Mucosa of descending colon (tissue), 3 donors: ENCODE results near the gene SNX25. TPM values are rescaled to one million over a fixed set of nuclear protein-coding genes. Genes with fewer than 3 reads are reported as not detected.
"Not testable (repeated sequence)": the region's sequence is repeated elsewhere in the genome, so short reads cannot be mapped to it uniquely, and the experiment has no call there.

Experiments used
- ATAC-seq: fragments of 200-7000 bp; cut with Tn5 transposase; one replicate; pipeline ENCODE4 v1.9.1; 2020; ENCODE audit warnings: mild to moderate bottlenecking, moderate library complexity
- DNase-seq, 3 donors: peaks; one replicate each; pipeline ENCODE4 v3.0.0-alpha.2; 2020
- H3K36me3 ChIP-seq: fragments of 200-600 bp; one replicate; pipeline ENCODE4 v1.8.0; 2021; ENCODE audit warnings: low read depth, mild to moderate bottlenecking
- H3K4me1 ChIP-seq: fragments of 200-600 bp; one replicate; pipeline ENCODE4 v1.8.0; 2021; ENCODE audit warnings: low read depth, mild to moderate bottlenecking
- H3K4me3 ChIP-seq: fragments of 200-600 bp; one replicate; pipeline ENCODE4 v1.8.0; 2021; ENCODE audit warnings: mild to moderate bottlenecking
- H3K9me3 ChIP-seq: fragments of 200-600 bp; one replicate; pipeline ENCODE4 v1.8.0; 2021; ENCODE audit warnings: mild to moderate bottlenecking
- CTCF ChIP-seq: fragments of 200-600 bp; IDR thresholded peaks from one replicate; pipeline ENCODE4 v1.8.0; 2022; ENCODE audit warnings: antibody characterized with exemption, mild to moderate bottlenecking
- intact Hi-C, 2 donors: fragments of 100-400 bp; cut with DNase I in 1 of 2; cut with micrococcal nuclease in 1 of 2; formaldehyde crosslinking; loops; one replicate each; pipeline versions ENCODE4 v1.11.0 to v1.11.1; 2022; cut with DNase I, micrococcal nuclease
- total RNA-seq, 3 donors: library from RNA; stranded (reverse); fragmentation: NEBNext Ultra II Directional in 2 of 3; extraction: Animal tissue kit (Norgen Biotek cat#: 25700) in 2 of 3; gene quantifications; one replicate each; pipeline versions ENCODE4 v1.2.1 to v1.2.4, GENCODE V29; 2021 to 2023
- donor health status: DM: no; HTN: no; CAD: no; lungs with moderate emphysema.
- donor health status: DM: no; HTN: no; CAD: no.
- donor health status: DM: no; HTN: yes; CAD: no.

Gene SNX25
- total RNA-seq, 3 donors from 2014 or later = 10.8 to 29.7 (median 16.8) TPM

- Histone ChIP-seq H3K36me3 (no peaks in the 10 kb centered on the region), H3K9me3 (no peaks in the 10 kb centered on the region), H3K4me3 (no peak overlapping the region), H3K4me1 (peaks cover 4% of the 10 kb centered on the region)
- DNase-seq (no peak), ATAC-seq (no peak)
- intact Hi-C loops = no loop called here
- TF ChIP-seq CTCF = no peak
These were observed 46.5 kb downstream of the SNX25 start for GRCh38 chr4:185255868-185256267.

GRCh38 chr4:185256446-185256845 lies 47.0 kb downstream of the SNX25 start:
- peaks cover 4% of the 10 kb centered on the region for H3K4me1 ChIP-seq
- no peaks in the 10 kb centered on the region for H3K36me3 ChIP-seq
- DNase-seq = no peak
- H3K4me3 ChIP-seq = no peak overlapping the region
- TF ChIP-seq CTCF = no peak
- intact Hi-C loops = no loop called here
- H3K9me3 ChIP-seq = no peaks in the 10 kb centered on the region
- ATAC-seq = no peak

GRCh38 chr4:185257086-185257485 lies 47.7 kb downstream of the SNX25 start:
- Histone ChIP-seq H3K9me3 (no peaks in the 10 kb centered on the region), H3K4me1 (peaks cover 4% of the 10 kb centered on the region), H3K4me3 (no peak overlapping the region), H3K36me3 (no peaks in the 10 kb centered on the region)
- ATAC-seq = no peak
- DNase-seq = no peak
- TF ChIP-seq CTCF = no peak
- intact Hi-C loops = no loop called here

DNA sequence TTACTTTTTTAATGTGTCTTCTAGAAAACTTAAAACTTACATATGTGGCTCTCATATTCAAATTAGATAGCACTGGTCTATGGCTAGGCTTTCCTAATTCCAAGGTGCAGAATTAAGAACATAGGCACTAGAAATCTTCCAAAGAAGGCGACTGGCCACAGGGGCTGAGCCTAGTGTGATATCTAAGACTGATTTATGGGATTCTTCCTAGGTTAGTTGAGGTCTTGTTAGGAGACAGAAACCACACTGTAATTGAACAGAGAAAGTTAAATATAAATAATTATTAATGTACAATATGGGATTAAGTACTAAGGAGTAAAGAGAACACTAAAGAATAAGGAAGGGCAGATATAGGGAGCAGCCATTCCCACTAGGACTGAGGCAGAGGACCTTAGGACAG lies 48.3 kb downstream of the SNX25 start:
- no peaks in the 10 kb centered on the region for H3K36me3 ChIP-seq

GRCh38 chr4:185258741-185259140 lies 49.3 kb downstream of the SNX25 start:
- intact Hi-C loops, H3K9me3 ChIP-seq, H3K4me3 ChIP-seq, H3K4me1 ChIP-seq, H3K36me3 ChIP-seq: not testable (repeated sequence)
- ATAC-seq (peak; percentile 87), DNase-seq (peak in 1 of 3 donors; percentile 33)

More for the DNA sequence above, 48.3 kb downstream of the SNX25 start:
- Histone ChIP-seq H3K4me3 (no peak overlapping the region), H3K4me1 (peaks cover 4% of the 10 kb centered on the region), H3K9me3 (no peaks in the 10 kb centered on the region)
- ATAC-seq (no peak), DNase-seq (no peak)
- intact Hi-C loops = no loop called here
- no peak for TF ChIP-seq CTCF

GRCh38 chr4:185259719-185260118 lies 50.3 kb downstream of the SNX25 start:
- intact Hi-C loops = no loop called here
- TF ChIP-seq CTCF = no peak
- Histone ChIP-seq H3K36me3 (no peaks in the 10 kb centered on the region), H3K4me1 (peaks cover 4% of the 10 kb centered on the region), H3K9me3 (no peaks in the 10 kb centered on the region), H3K4me3 (no peak overlapping the region)
- no peak for DNase-seq
- ATAC-seq = no peak
